Central memory CD8-positive, alpha-beta T cell (primary cell): ENCODE results near the gene PGM1.
A peak's percentile ranks its signal among the peaks of the same experiment; 100 is the strongest.
"Not testable (repeated sequence)": the region's sequence is repeated elsewhere in the genome, so short reads cannot be mapped to it uniquely, and the experiment has no call there.

Experiments used
- ATAC-seq: fragments of 150-1000 bp; cut with Tn5 transposase; replicated peaks from 2 replicates; pipeline ENCODE4 v1.10.0; 2022; ENCODE audit warnings: mild to moderate bottlenecking, moderate FRiP score, moderate number of reproducible peaks; ENCODE audit not compliant: poor library complexity, severe bottlenecking; ENCODE audit errors: extremely low read depth
- DNase-seq, 2 donors: peaks; one replicate each; pipeline ENCODE4 v3.0.0; 2021; ENCODE audit warnings: low spot score in 2 of 2
- H3K27ac Mint-ChIP-seq: one replicate; pipeline ENCODE4 v1.8.0; 2022; ENCODE audit warnings: low read depth, mild to moderate bottlenecking, moderate library complexity, mixed read lengths
- H3K27me3 Mint-ChIP-seq: one replicate; pipeline ENCODE4 v1.8.0; 2022; ENCODE audit warnings: mixed read lengths
- H3K36me3 Mint-ChIP-seq: one replicate; pipeline ENCODE4 v1.8.0; 2022; ENCODE audit warnings: mild to moderate bottlenecking, moderate library complexity, mixed read lengths; ENCODE audit not compliant: insufficient read depth
- H3K4me1 Mint-ChIP-seq: one replicate; pipeline ENCODE4 v1.8.0; 2022; ENCODE audit warnings: mixed read lengths
- H3K4me3 Mint-ChIP-seq: one replicate; pipeline ENCODE4 v1.8.0; 2022; ENCODE audit warnings: mild to moderate bottlenecking, moderate library complexity, mixed read lengths
- H3K9me3 Mint-ChIP-seq: one replicate; pipeline ENCODE4 v1.8.0; 2022; ENCODE audit warnings: mixed read lengths

The PGM1 gene

DNA sequence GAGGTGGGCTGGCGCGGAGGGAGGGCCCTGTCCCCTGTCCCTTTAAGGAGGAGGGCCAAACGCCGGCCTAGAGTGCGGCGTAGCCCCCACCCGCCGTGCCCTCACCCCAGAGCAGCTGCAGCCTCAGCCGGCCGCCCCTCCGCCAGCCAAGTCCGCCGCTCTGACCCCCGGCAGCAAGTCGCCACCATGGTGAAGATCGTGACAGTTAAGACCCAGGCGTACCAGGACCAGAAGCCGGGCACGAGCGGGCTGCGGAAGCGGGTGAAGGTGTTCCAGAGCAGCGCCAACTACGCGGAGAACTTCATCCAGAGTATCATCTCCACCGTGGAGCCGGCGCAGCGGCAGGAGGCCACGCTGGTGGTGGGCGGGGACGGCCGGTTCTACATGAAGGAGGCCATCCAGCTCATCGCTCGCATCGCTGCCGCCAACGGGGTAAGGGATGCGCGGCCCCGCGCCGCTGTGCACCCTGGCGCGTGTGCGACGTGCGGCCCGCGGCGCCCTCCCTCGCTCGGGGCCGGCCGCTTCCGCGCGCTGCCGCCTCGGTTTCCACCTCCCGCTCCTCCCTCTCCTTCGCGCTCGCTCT lies at the start of gene PGM1:
TSS of gene PGM1 (plus strand) at position 109 of the 583 bp plus-strand sequence. CDS start at position 187, 78 bp downstream.
- Mint-ChIP-seq H3K4me3 (peak within 1 kb of the TSS; percentile 98), H3K27ac (peak within 1 kb of the TSS; percentile 95), H3K27me3 (no peaks in the 10 kb centered on the region), H3K4me1 (peaks cover 44% of the 10 kb centered on the region), H3K36me3 (peaks cover 10% of the 10 kb centered on the region), H3K9me3 (no peaks in the 10 kb centered on the region)
- ATAC-seq (peak; percentile 84), DNase-seq (peak; percentile 47 to 66)

DNA sequence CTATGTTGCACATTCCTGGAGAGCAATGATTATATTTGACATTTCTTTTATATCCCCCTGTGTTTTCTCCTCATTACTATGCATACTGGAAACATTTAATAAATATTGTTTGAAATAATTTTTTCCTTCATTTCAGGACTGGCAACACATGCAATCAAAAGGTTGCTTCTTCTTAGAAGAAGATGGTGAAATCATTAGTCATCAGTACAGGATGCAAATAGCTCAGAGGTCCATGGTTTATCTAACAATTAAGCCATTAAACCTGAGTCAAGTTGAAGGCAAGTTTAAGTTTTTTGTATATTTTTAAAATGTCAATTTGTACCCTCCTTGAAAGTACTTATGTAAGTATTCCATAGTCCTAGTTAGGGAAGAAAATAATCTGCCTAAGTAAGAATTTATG lies 47.4 kb upstream of the PGM1 start:
- DNase-seq (no peak), ATAC-seq (no peak)
- no peaks in the 10 kb centered on the region for H3K27me3 Mint-ChIP-seq
- no peaks in the 10 kb centered on the region for H3K4me1 Mint-ChIP-seq
- H3K9me3 Mint-ChIP-seq: no peaks in the 10 kb centered on the region
- no peak overlapping the region for H3K4me3 Mint-ChIP-seq
- peaks cover 7% of the 10 kb centered on the region for H3K36me3 Mint-ChIP-seq
- H3K27ac Mint-ChIP-seq: no peak overlapping the region

DNA sequence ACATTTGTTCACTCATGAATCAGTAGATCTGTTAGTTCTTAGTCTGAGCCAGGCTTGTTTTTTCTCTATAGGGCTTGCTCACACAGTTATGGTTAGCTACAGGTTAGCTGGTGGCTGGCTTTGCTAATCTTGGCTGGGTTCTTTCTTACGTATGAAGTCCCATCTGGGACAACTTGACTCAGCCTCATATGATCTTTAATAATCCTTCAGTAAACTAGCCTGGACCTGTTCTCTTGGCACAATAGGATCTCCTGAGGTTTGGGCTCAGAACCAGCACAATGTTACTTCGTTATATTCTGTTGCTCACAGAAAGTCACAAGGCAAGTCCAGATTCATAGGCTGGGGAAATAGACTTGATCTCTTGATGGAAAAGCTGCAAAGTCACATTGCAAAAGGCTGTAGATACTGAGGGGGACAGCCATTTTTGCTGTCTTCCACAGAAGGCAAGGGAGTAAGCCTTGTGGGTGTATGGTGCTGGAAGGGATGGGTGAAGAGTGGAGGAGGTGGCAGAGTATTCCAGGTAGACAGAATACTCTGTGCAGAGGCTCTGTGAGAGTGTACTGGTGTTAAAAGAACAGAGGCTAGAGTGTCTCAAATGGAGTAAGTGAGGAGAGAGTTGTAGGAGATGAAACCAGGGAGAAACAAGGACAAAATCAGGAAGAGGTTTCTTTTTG lies 45.5 kb upstream of the PGM1 start:
- Mint-ChIP-seq H3K36me3 (peaks cover 7% of the 10 kb centered on the region), H3K27ac (no peak overlapping the region), H3K9me3 (no peaks in the 10 kb centered on the region), H3K4me3 (no peak overlapping the region), H3K27me3 (no peaks in the 10 kb centered on the region), H3K4me1 (no peaks in the 10 kb centered on the region)
- ATAC-seq (no peak), DNase-seq (no peak)

DNA sequence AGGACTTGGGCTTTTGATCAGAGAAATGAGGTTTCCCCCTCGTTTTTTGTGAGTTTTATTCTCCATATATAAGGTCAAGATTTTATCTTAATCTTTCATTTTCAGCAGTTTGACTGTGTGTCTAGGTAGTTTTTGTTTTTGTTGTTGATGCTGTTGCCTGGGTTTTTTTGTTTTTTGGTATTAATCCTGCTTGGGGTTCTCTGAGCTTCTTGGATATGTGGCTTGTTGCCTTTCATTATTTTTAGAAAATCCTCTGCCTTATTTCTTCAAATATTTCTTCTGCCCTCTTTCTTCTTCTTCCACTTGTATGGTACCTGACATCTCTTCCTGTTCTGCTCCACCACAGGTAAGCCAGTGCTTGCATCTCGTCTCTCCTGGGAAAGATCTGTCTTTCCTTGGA lies 44.9 kb upstream of the PGM1 start:
- Mint-ChIP-seq H3K27ac (no peak overlapping the region), H3K4me3 (no peak overlapping the region), H3K36me3 (peaks cover 7% of the 10 kb centered on the region), H3K27me3 (no peaks in the 10 kb centered on the region), H3K4me1 (no peaks in the 10 kb centered on the region), H3K9me3 (no peaks in the 10 kb centered on the region)
- DNase-seq (no peak), ATAC-seq (no peak)

DNA sequence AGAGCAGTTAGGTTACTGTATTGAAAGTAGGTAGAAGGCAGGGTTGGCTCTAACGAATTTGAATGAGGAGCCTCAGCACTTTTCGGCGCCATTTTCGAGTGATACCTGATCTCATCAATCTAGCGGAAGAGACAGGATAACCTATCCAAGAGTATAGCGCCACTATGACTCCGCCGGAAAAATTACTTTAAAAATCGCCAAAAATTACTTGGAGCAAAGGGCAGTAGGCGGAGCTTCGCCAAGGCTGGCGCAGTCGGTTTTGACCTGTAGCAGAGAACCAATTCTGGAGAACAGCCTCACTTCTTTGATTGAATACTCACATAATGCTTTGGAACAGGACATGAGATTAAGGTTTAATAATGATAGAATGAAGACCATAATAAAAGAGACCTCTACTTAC lies 44.3 kb upstream of the PGM1 start:
- Mint-ChIP-seq H3K27ac (no peak overlapping the region), H3K36me3 (peaks cover 7% of the 10 kb centered on the region), H3K27me3 (no peaks in the 10 kb centered on the region), H3K9me3 (no peaks in the 10 kb centered on the region), H3K4me3 (no peak overlapping the region), H3K4me1 (no peaks in the 10 kb centered on the region)
- no peak for ATAC-seq
- no peak for DNase-seq

DNA sequence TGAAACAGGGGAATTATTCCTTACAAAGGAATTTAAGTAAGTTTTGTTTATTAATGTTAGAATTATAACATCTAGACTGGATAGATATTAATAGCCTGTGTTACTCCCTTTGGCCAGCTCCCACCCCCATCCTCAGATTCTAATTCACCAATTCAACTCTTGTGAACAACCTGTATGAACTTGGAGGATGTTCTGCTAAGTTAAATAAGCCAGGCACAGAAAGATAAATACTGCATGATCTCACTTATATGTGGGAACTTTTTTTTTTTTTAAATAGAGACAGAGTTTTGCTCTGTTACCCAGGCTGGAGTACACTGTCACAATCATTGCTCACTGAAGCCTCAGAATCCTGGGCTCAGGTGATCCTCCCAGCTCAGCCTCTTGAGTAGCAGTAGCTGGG lies 37.7 kb upstream of the PGM1 start:
- Mint-ChIP-seq H3K4me1 (no peaks in the 10 kb centered on the region), H3K4me3 (no peak overlapping the region), H3K27me3 (no peaks in the 10 kb centered on the region), H3K36me3 (no peaks in the 10 kb centered on the region), H3K9me3 (no peaks in the 10 kb centered on the region), H3K27ac (no peak overlapping the region)
- DNase-seq (no peak), ATAC-seq (no peak)

DNA sequence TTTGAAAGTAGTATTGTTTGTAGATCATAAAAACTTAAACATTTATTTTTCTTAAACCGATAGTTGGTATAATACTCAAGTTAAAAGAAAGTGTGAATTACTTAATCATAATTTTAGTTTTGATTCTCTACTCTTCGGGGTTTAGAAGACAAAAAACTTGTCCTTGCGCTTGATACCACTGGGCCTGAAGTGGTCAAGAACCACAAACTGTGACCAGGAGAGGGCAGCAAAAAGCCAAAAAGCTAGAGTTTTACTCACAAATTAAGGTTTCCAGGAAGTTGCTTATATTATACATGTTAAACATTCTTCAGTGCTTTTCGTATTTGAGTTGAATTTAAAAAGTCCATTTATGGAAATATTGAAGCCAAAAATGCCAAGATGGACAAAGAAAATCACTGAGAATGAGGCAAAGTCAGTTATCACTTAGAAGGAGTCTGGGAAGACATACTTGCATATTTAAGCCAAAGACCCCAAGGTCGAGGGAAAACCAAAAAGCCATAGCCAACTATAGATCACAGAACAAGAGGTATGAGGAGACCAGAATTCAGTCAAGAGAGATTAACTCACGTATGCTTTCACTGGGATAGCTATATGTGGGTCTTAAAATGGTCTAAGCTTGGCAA lies 35.7 kb upstream of the PGM1 start:
- no peak overlapping the region for H3K4me3 Mint-ChIP-seq
- no peaks in the 10 kb centered on the region for H3K9me3 Mint-ChIP-seq
- no peak overlapping the region for H3K27ac Mint-ChIP-seq
- H3K27me3 Mint-ChIP-seq: no peaks in the 10 kb centered on the region
- no peaks in the 10 kb centered on the region for H3K4me1 Mint-ChIP-seq
- no peak for ATAC-seq
- no peaks in the 10 kb centered on the region for H3K36me3 Mint-ChIP-seq
- no peak for DNase-seq

DNA sequence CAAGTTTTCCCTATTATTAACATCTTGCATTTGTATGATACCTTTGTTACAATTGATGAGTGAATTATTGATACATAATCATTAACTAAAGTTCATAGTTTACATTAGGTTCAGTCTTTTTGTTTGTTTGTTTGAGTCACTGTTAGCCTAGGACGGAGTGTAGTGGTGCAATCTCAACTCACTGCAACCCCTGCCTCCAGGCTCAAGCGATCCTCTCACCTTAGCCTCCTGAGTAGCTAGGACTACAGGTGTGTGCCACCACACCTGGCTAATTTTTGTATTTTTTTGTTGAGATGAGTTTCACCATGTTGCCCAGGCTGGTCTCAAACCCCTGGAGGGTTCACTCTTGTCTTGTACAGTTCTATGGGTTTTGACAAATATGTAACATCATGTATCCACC lies 33.9 kb upstream of the PGM1 start:
- DNase-seq: no peak
- H3K4me1 Mint-ChIP-seq: no peaks in the 10 kb centered on the region
- no peak overlapping the region for H3K4me3 Mint-ChIP-seq
- no peaks in the 10 kb centered on the region for H3K9me3 Mint-ChIP-seq
- no peaks in the 10 kb centered on the region for H3K36me3 Mint-ChIP-seq
- no peak overlapping the region for H3K27ac Mint-ChIP-seq
- no peaks in the 10 kb centered on the region for H3K27me3 Mint-ChIP-seq
- no peak for ATAC-seq

DNA sequence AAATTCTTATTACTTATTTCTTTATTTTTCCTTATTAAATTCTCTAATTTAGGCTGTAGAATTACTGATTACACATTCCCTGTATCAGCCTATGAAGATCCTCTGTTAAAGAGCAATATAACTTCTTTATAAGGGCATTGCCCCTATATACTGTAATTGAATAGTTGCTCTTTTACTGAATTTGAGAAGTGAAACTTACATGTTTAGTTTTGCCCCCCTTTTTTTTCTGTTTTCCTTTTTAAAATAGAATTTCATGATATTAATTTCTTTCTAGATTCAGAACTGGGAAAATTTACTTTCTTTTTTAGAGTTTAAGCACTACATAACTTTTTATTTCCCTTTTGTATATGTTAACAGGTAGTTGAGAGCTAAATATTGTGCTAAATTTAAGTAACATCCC lies 29.5 kb upstream of the PGM1 start:
- Mint-ChIP-seq H3K36me3 (peaks cover 4% of the 10 kb centered on the region), H3K4me3 (no peak overlapping the region), H3K27me3 (no peaks in the 10 kb centered on the region), H3K4me1 (no peaks in the 10 kb centered on the region), H3K9me3 (no peaks in the 10 kb centered on the region), H3K27ac (no peak overlapping the region)
- ATAC-seq: no peak
- no peak for DNase-seq

DNA sequence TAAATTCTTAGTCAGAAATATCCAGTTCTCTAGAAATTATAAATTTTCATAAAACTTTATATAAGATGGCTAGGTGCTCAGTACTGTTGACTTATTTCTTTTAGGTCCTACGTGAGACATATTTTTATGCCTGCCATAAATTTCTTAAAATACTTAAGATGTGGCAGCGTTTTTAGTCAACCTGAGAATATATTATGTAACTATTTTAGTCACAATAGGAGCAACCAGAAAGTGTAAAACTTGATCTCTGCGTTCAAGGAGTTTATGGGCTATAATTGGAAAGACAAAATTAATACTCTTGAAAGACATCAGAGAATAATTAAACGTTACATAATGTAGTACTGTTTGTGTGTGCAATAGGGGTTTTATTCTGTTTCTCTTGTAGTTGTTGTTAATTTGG lies 24.1 kb upstream of the PGM1 start:
- Mint-ChIP-seq H3K9me3 (no peaks in the 10 kb centered on the region), H3K36me3 (peaks cover 4% of the 10 kb centered on the region), H3K27ac (no peak overlapping the region), H3K4me3 (no peak overlapping the region), H3K4me1 (no peaks in the 10 kb centered on the region), H3K27me3 (no peaks in the 10 kb centered on the region)
- ATAC-seq (no peak), DNase-seq (no peak)

DNA sequence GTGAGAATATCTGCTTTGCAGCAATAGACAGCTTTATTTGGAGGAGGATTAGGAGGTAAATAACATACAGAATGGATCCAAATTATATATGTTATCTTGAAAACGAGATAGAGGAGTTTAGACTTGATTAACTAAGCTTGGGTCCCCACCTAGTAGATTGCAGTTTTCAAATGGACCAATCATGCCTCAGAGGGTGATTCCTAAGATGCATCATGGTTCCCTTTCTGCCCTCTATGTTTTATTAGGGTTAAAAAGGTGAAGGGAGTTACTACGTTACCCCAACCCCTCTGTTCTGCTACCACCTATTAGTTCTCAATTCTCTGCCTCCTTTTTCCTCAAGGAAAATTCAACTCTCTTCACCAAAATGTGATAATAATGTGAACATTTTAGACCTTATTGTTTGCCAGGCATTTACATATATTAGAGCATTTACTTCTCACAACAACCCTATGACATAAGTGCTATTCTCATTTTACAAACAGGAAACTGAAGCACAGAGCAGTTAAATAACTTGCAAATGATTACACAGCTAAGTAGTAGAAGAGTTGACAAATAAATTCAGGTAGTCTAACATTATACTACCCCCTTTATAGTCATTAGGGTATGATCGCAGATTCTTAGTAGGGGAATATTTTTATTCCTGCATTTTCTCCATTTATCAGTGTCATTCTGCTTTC lies 23.4 kb upstream of the PGM1 start:
- peaks cover 4% of the 10 kb centered on the region for H3K36me3 Mint-ChIP-seq
- H3K27ac Mint-ChIP-seq: no peak overlapping the region
- H3K4me3 Mint-ChIP-seq: no peak overlapping the region

DNA sequence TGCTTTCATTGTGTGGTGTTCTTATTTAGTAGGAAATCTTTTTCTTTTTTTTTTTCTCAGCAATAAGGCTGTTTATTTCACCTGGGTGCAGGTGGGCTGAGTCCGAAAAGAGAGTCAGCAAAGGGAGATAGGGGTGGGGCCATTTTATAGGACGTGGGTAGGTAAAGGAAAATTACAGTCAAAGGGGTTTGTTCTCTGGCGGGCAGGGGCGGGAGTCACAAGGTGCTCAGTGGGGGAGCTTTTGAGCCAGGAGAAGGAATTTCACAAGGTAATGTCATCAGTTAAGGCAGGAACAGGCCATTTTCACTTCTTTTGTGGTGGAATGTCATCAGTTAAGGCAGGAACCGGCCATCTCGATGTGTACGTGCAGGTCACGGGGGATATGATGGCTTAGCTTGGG lies 20.5 kb upstream of the PGM1 start:
- H3K36me3 Mint-ChIP-seq, H3K4me3 Mint-ChIP-seq, H3K4me1 Mint-ChIP-seq, H3K27ac Mint-ChIP-seq, ATAC-seq, H3K9me3 Mint-ChIP-seq, H3K27me3 Mint-ChIP-seq, DNase-seq: not testable (repeated sequence)

More for the DNA sequence above, 23.4 kb upstream of the PGM1 start:
- no peak for ATAC-seq
- Mint-ChIP-seq H3K27me3 (no peaks in the 10 kb centered on the region), H3K4me1 (no peaks in the 10 kb centered on the region), H3K9me3 (no peaks in the 10 kb centered on the region)
- DNase-seq: no peak
